Naive B cell (primary cell): ENCODE measurements around the gene UGCG. TPM values are rescaled to one million over a fixed set of nuclear protein-coding genes. Genes with fewer than 3 reads are reported as not detected.
"Not testable (repeated sequence)": the region's sequence is repeated elsewhere in the genome, so short reads cannot be mapped to it uniquely, and the experiment has no call there.

Experiments
- ATAC-seq, 2 donors: fragments of 150-1000 bp; cut with Tn5 transposase; 2 replicates each; pipeline ENCODE4 v1.10.0; 2021; ENCODE audit warnings: low read depth in 2 of 2, mild to moderate bottlenecking in 2 of 2, moderate library complexity in 2 of 2
- DNase-seq: peaks from one replicate; pipeline ENCODE4 v3.0.0; 2022
- H3K27ac Mint-ChIP-seq, 6 donors: one replicate each; pipeline ENCODE4 v1.8.0; 2020 to 2022; ENCODE audit warnings: mild to moderate bottlenecking in 6 of 6, mixed read lengths in 6 of 6, moderate library complexity in 5 of 6, inconsistent platforms in 2 of 6
- H3K27me3 Mint-ChIP-seq, 3 donors: one replicate each; pipeline ENCODE4 v1.8.0; 2021 to 2022; ENCODE audit warnings: mixed read lengths in 3 of 3, mild to moderate bottlenecking in 1 of 3
- H3K36me3 Mint-ChIP-seq, 2 donors: one replicate each; pipeline ENCODE4 v1.8.0; 2020 to 2022; ENCODE audit warnings: mixed read lengths in 2 of 2, inconsistent platforms in 1 of 2, mild to moderate bottlenecking in 1 of 2
- H3K4me1 Mint-ChIP-seq, 3 donors: one replicate each; pipeline ENCODE4 v1.8.0; 2020 to 2022; ENCODE audit warnings: mixed read lengths in 3 of 3, inconsistent platforms in 1 of 3, mild to moderate bottlenecking in 1 of 3, moderate library complexity in 1 of 3
- H3K4me3 Mint-ChIP-seq, 8 donors: one replicate each; pipeline ENCODE4 v1.8.0; 2020 to 2022; ENCODE audit warnings: mild to moderate bottlenecking in 8 of 8, mixed read lengths in 8 of 8, moderate library complexity in 8 of 8, inconsistent platforms in 2 of 8
- H3K9me3 Mint-ChIP-seq, 7 donors: one replicate each; pipeline ENCODE4 v1.8.0; 2020 to 2022; ENCODE audit warnings: mixed read lengths in 7 of 7, mild to moderate bottlenecking in 5 of 7, inconsistent platforms in 2 of 7, moderate library complexity in 1 of 7
- polyA plus RNA-seq, 6 donors: library from polyadenylated mRNA; unstranded; fragments of 300-500 nt; fragmentation: Illumina TruSeq; gene quantifications; one replicate each; pipeline ENCODE4 v1.2.3, GENCODE V29; 2021; ENCODE audit warnings: low read depth in 6 of 6

The UGCG gene
- polyA plus RNA-seq, 6 donors from 2014 or later: 21.9 to 53.5 (median 31.0) TPM

GRCh38 chr9:111873901-111874300 lies 22.7 kb upstream of the UGCG start:
- peaks cover 0 to 4% (median 3%) of the 10 kb centered on the region in 3 donors for H3K4me1 Mint-ChIP-seq
- no peak for ATAC-seq
- H3K27ac Mint-ChIP-seq: no peak overlapping the region

DNA sequence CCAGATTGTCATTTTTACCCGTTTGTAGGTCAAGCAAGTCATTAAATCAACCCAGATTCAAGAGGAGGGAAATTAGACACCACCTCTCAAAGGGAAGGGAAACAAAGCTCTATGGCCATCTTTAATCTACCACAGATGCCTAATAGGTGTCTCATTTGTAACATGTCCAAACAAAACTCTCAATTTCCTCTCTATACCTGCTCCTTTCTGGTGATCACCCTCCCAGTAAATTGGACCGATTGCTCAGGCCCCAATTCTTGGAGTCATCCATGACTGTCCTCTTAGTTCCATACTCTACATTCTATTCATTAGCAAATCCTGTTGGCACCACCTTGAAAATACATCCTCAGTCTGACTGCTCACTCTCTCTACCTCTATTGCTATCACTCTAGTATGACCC lies 22.1 kb upstream of the UGCG start:
- no peaks in the 10 kb centered on the region for H3K27me3 Mint-ChIP-seq
- no peak overlapping the region for H3K27ac Mint-ChIP-seq
- peaks cover 0 to 2% (median 0%) of the 10 kb centered on the region in 7 donors for H3K9me3 Mint-ChIP-seq
- peaks cover 0 to 4% (median 3%) of the 10 kb centered on the region in 3 donors for H3K4me1 Mint-ChIP-seq
- no peak for ATAC-seq
- no peaks in the 10 kb centered on the region for H3K36me3 Mint-ChIP-seq
- DNase-seq: no peak
- no peak overlapping the region for H3K4me3 Mint-ChIP-seq

More at GRCh38 chr9:111873901-111874300, 22.7 kb upstream of the UGCG start:
- no peak for DNase-seq
- H3K36me3 Mint-ChIP-seq: no peaks in the 10 kb centered on the region
- H3K4me3 Mint-ChIP-seq: no peak overlapping the region
- H3K27me3 Mint-ChIP-seq: no peaks in the 10 kb centered on the region
- peaks cover 0 to 2% (median 0%) of the 10 kb centered on the region in 7 donors for H3K9me3 Mint-ChIP-seq

DNA sequence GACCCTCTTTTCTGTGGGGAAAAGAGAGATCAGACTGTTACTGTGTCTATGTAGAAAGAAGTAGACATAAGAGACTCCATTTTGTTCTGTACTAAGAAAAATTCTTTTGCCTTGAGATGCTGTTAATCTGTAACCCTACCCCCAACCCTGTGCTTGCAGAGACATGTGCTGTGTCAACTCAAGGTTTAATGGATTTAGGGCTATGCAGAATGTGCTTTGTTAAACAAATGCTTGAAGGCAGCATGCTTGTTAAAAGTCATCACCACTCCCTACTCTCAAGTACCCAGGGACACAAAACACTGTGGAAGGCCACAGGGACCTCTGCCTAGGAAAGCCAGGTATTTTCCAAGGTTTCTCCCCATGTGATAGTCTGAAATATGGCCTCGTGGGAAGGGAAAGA lies 21.3 kb upstream of the UGCG start:
- not testable (repeated sequence) for H3K4me3 Mint-ChIP-seq, ATAC-seq, DNase-seq, H3K9me3 Mint-ChIP-seq, H3K36me3 Mint-ChIP-seq, H3K27me3 Mint-ChIP-seq, H3K4me1 Mint-ChIP-seq
- peak overlapping the region in 1 of 6 donors; percentile 49 for H3K27ac Mint-ChIP-seq

- H3K27ac Mint-ChIP-seq, ATAC-seq, H3K9me3 Mint-ChIP-seq, DNase-seq, H3K36me3 Mint-ChIP-seq, H3K27me3 Mint-ChIP-seq, H3K4me3 Mint-ChIP-seq, H3K4me1 Mint-ChIP-seq: not testable (repeated sequence)
These were observed 20.9 kb upstream of the UGCG start for GRCh38 chr9:111875691-111876090.

- Mint-ChIP-seq H3K27ac (no peak overlapping the region), H3K27me3 (no peaks in the 10 kb centered on the region), H3K4me3 (no peak overlapping the region), H3K9me3 (peaks cover 0 to 8% (median 6%) of the 10 kb centered on the region in 7 donors), H3K36me3 (no peaks in the 10 kb centered on the region), H3K4me1 (peaks cover 0 to 3% (median 0%) of the 10 kb centered on the region in 3 donors)
- no peak for DNase-seq
- ATAC-seq: no peak
These were observed 20.4 kb upstream of the UGCG start for GRCh38 chr9:111876179-111876578.

DNA sequence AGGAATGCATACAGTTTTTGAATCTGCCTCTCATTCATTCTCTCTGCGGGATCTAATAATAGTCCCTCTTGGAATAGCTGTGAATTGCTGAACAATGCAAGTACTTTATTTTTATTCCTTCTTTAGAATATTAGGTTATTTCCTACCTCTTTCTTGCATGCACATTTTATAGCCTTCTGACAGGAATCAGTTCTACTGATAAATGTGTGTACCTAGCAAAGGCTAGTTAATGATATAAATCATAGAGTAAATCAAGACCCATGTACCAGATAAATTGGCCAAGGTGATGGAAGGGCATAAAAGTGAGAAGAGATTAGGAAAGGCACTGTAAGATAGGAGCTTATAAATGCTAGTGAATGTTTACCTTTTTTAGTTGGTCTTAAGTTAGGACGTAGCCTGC lies 19.2 kb upstream of the UGCG start:
- ATAC-seq: no peak
- Mint-ChIP-seq H3K9me3 (peaks cover 0 to 13% (median 7%) of the 10 kb centered on the region in 7 donors), H3K27ac (no peak overlapping the region), H3K36me3 (no peaks in the 10 kb centered on the region), H3K4me1 (peaks cover 0 to 3% (median 0%) of the 10 kb centered on the region in 3 donors), H3K27me3 (no peaks in the 10 kb centered on the region), H3K4me3 (no peak overlapping the region)
- no peak for DNase-seq

DNA sequence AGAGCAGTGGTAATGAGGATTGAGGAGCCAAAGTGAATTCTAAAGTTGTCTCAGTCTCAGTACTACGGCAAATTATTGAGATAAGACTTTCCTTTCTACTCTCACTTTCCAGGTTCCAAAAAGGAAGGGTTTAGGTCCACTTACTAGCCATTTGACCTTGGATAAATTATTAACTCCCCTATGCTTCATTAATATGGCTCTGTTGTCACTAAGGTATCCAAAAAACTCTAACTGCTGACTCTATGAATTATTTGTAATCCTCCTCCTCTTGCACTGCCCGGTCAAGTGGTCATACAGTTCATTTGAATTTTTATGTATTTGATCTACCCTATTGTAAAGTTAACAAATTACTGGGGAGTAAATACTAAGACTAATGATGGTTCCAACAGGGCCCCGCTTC lies 17.7 kb upstream of the UGCG start:
- H3K27me3 Mint-ChIP-seq: no peaks in the 10 kb centered on the region
- H3K4me1 Mint-ChIP-seq: peaks cover 0 to 3% (median 0%) of the 10 kb centered on the region in 3 donors
- DNase-seq: no peak

GRCh38 chr9:111886983-111887718 lies 9.5 kb upstream of the UGCG start:
- DNase-seq (no peak), ATAC-seq (no peak)
- H3K27ac Mint-ChIP-seq: peak overlapping the region in 1 of 6 donors; percentile 80
- H3K9me3 Mint-ChIP-seq: no peaks in the 10 kb centered on the region
- H3K4me3 Mint-ChIP-seq: no peak overlapping the region
- no peaks in the 10 kb centered on the region for H3K27me3 Mint-ChIP-seq
- no peaks in the 10 kb centered on the region for H3K36me3 Mint-ChIP-seq
- H3K4me1 Mint-ChIP-seq: peaks cover 2 to 7% (median 3%) of the 10 kb centered on the region in 3 donors

More for the DNA sequence above, 17.7 kb upstream of the UGCG start:
- no peak for ATAC-seq
- Mint-ChIP-seq H3K27ac (no peak overlapping the region), H3K9me3 (peaks cover 0 to 13% (median 7%) of the 10 kb centered on the region in 7 donors), H3K36me3 (no peaks in the 10 kb centered on the region), H3K4me3 (no peak overlapping the region)

- H3K9me3 Mint-ChIP-seq: no peaks in the 10 kb centered on the region
- no peaks in the 10 kb centered on the region for H3K27me3 Mint-ChIP-seq
- no peak for ATAC-seq
- H3K36me3 Mint-ChIP-seq: no peaks in the 10 kb centered on the region
- H3K4me3 Mint-ChIP-seq: no peak overlapping the region
- H3K27ac Mint-ChIP-seq: no peak overlapping the region
- peaks cover 3 to 17% (median 8%) of the 10 kb centered on the region in 3 donors for H3K4me1 Mint-ChIP-seq
- no peak for DNase-seq
These were observed 6.3 kb upstream of the UGCG start for GRCh38 chr9:111890334-111890733.

DNA sequence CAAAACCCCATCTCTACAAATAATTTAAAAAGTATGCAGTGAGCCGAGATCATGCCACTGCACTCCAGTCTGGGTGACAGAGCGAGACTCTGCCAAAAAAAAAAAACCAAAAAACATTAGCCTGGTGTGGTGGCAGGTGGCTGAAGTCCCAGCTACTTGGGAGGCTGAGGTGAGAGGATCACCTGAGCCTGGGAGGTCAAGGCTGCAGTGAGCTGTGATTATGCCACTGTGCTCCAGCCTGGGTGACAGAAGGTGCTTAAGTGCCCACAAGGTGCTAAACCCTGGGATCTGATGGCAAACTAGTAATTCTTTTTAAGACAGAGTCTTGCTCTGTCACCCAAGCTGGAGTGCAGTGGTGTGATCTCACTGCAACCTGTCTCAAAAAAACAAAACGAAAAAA lies 5.7 kb upstream of the UGCG start:
- not testable (repeated sequence) for H3K36me3 Mint-ChIP-seq, H3K9me3 Mint-ChIP-seq, DNase-seq, ATAC-seq, H3K27me3 Mint-ChIP-seq
- Mint-ChIP-seq H3K27ac (peak overlapping the region in 1 of 6 donors; percentile 22), H3K4me3 (peak overlapping the region in 1 of 8 donors; percentile 20), H3K4me1 (peaks cover 3 to 22% (median 8%) of the 10 kb centered on the region in 3 donors)

GRCh38 chr9:111891910-111892499 lies 4.6 kb upstream of the UGCG start:
- no peaks in the 10 kb centered on the region for H3K9me3 Mint-ChIP-seq
- H3K36me3 Mint-ChIP-seq: no peaks in the 10 kb centered on the region
- DNase-seq (peak; percentile 35), ATAC-seq (peak; percentile 29)
- H3K4me3 Mint-ChIP-seq: peak overlapping the region in 3 of 8 donors; percentile 10 to 64 (median 22)
- no peak overlapping the region for H3K27ac Mint-ChIP-seq
- H3K27me3 Mint-ChIP-seq: no peaks in the 10 kb centered on the region
- peaks cover 3 to 27% (median 8%) of the 10 kb centered on the region in 3 donors for H3K4me1 Mint-ChIP-seq

DNA sequence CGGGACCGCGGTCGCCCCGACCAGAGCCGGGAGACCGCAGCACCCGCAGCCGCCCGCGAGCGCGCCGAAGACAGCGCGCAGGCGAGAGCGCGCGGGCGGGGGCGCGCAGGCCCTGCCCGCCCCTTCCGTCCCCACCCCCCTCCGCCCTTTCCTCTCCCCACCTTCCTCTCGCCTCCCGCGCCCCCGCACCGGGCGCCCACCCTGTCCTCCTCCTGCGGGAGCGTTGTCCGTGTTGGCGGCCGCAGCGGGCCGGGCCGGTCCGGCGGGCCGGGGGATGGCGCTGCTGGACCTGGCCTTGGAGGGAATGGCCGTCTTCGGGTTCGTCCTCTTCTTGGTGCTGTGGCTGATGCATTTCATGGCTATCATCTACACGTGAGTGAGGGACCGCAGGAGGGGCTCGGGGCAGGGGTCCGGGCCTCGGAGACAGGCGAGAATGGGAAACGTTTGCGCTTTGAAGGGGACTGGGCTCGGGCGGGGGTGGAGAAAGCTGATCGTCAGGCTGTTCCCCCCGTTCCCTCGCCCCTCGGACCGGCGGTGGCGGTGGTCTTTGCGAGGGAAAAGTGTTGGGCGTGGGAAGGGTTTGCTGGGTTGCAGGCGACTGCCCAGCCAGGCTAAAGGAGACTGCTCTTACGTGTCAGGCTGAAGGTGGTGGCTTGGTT lies 457 bp downstream of the UGCG start:
- Mint-ChIP-seq H3K27me3 (no peaks in the 10 kb centered on the region), H3K4me1 (peaks cover 6 to 20% (median 17%) of the 10 kb centered on the region in 3 donors), H3K9me3 (no peaks in the 10 kb centered on the region), H3K27ac (no peak overlapping the region), H3K4me3 (peak overlapping the region in 3 of 8 donors; percentile 96), H3K36me3 (no peaks in the 10 kb centered on the region)
- DNase-seq (no peak), ATAC-seq (peak; percentile 48 to 57)

DNA sequence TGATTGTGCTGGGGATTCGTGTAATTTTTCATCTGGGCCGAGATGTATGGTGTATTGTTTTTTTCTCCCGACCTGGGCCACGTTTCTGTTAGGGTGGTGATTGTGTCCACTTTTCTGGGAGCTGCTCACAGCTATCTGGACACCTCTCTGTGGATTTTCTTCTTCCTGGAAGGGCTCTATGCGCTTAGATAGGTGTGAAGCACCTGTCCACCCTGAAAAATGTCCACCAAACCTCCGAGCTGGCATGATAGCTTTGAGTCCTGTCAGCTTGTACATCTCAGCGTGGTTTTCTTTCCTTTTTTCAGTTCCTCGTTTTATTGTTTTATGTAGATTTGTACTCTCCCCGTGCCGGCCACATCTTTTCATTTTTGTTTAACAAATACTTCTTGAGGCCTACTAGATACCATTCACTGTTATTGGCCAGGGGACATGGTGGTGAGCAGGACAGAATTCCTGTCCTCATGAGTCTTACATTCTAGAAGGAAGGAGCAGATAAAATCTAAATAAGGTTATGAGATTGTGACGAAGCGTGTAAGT lies 1.1 kb downstream of the UGCG start:
- peaks cover 0 to 14% (median 14%) of the 10 kb centered on the region in 3 donors for H3K4me1 Mint-ChIP-seq
- no peaks in the 10 kb centered on the region for H3K27me3 Mint-ChIP-seq
- DNase-seq: peak; percentile 71
- peak; percentile 38 to 49 for ATAC-seq
- H3K9me3 Mint-ChIP-seq: no peaks in the 10 kb centered on the region
- H3K4me3 Mint-ChIP-seq: no peak overlapping the region
- no peak overlapping the region for H3K27ac Mint-ChIP-seq
- no peaks in the 10 kb centered on the region for H3K36me3 Mint-ChIP-seq
